SIG-M5 (cell line): ENCODE results near the gene PEA15.

Source experiments
- DNase-seq: peaks from one replicate; lab custom pipeline; 2025; lab: John Stamatoyannopoulos, UW

The PEA15 gene, protein sequence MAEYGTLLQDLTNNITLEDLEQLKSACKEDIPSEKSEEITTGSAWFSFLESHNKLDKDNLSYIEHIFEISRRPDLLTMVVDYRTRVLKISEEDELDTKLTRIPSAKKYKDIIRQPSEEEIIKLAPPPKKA

DNA sequence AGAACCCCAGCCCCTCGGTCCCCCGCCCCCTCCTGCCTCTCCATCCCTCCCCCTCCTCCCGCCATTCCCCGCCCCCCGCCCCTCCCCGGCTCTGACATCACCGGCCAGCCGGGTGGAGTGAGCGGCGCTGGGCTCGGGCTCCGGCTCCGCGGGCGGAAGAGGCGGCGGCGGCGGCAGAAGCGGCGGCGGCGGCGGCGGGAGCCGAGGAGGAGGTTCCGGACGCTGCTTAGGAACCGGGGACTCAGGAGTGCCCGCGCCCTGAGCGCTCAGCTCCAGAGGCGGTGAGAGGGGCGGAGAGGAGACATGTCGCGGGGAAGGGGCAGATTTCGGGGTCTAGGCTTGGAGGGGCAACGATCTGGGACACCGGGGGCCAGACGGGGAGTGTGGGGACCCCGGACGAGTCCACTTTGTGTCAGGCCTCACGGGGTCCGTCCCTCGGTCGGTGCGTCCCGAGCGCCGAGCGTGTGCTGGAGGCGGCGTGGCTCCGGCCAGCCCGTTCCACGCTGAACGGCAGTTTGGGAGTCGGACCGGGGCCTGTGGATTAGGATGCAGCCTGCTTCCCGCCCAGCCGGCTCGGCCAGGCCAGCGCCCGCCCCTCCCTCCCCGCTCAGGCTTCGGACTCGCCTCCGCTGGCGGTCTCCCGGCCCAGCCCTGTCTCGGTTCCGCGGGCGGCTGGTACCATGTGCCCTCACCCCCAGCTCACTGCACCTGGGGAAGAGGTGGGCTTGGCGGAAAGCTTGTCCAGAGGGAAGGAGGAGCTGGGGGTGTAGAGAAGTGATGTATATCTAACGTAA is at the start of gene PEA15:
Gene PEA15 (plus strand): TSS at position 143 of the 794 bp plus-strand sequence. CDS start 6,161 bp downstream, outside the sequence.
- DNase-seq: no peak

DNA sequence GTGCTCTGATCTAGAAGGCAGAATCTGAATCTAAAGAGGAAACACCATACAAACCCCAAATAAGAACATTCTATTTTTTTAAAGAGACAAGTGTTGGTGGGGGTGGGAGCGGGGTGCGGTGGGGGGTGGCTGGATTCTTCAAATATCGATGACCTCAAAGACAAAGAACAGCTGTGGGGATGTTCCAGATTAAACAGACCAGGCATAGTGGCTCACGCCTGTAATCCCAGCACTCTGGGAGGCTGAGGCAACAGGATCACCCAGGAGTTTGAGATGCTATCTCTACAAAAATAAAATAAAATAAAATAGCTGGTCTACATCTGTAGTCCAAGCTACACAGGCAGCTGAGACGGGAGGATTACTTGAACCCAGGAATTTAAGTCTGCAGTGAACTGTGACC is 48.8 kb upstream of the PEA15 start:
- no peak for DNase-seq

DNA sequence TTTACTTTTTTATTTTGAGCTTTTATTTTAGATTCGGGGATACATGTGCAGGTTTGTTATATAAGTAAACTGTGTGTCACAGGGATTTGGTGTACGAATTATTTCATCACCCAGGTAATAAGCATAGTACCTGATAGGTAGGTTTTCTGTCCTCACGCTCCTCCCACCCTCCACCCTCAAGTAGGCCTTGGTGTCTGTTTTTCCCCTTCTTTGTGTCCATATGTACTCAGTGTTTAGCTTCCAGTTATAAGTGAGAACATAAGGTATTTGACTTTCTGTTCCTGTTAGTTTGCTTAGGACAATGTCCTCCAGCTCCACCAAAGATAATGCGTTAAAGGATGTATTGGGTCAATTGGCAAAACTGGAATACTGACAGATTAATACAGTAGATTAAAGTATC is 48.0 kb upstream of the PEA15 start:
- DNase-seq: no peak

DNA sequence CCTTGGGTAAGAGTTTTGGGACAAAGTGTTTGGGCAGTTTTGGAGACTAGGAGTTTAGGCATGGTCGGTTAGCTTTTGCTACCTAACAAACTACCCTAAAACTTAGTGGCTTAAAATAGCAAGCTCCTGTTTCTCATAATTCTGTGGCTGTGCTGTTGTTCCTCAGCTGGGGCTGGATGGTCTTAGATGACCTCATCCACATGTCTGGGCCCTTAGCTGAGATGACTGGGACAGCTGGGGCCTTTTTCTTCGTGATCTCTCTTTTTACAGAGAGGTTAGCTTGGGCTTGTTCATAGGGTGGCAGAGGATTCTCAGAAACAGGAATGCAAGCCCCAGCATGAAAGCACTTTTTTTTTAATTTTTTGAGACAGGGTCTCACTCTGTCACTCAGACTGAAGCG is 47.2 kb upstream of the PEA15 start:
- DNase-seq: no peak

DNA sequence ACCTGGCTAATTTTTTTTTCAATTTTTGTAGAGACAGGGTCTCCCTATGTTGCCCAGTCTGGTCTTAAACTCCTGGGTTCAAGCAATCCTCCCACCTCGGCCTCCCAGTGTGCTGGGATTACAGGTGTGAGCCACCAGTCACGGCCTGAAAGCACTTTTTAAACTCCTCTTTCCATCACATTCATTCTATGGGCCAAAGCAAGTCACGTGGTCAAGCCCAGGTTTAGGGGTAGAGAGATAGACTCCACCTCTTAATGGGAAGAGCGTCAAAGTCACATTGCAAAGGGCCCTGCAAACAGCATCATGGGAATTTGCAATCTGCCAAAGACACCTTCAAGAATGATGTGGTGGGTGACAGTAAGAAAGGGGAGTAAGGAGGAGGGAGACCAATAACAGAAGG is 46.6 kb upstream of the PEA15 start:
- no peak for DNase-seq

DNA sequence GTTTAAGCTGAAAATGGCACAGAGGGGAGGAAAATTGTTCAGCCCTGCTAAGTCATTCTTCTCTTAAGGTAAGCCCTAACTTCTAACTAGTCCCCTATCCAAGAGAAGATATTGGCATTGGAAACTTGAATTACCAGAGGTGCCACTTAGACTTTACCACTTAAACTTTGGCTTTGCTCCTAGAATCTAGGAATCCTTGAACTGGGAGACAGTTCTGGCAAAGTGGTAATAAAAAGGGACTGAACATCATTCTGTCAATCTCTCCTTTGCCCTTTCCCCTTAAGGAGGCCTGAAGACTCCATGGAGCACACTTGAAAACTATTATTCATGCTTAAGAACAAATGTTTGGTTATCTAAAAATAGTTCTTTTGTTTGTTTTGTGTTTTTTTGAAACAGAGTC is 45.3 kb upstream of the PEA15 start:
- no peak for DNase-seq

DNA sequence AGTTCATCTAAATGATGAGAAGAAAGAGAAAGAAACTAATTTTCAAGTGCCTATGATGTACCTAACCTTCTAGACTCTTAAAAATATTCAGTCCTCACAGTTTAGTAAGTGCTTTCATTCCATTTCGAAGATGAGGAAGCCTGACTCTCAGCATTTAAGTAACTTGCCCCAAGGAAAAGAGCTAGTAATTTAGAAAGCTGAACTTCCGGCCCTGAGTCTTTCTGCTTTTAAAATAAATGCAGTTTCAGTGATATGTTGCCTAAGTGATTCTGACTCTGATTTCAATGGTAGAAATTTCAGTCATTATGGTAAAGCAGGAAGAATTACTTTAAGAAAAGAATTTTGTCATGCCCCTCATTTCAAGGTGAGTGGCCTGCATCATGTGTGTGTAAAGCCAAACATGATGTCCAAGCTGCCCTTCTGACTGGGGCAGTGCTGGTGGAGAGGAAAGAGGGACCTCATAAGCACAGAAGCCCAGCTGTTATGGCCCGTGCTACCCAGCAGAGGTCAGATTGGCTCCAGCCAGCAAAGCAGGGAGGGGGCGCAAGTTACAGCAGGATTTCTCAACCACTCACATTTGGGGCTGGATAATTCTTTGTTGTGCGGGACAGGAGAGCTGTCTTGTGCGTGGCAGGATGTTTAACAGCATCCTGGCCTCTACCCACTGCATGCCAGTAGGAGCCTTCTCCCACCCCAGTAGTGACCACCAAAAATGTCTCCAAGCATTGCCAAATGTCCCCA is 43.0 kb upstream of the PEA15 start:
- no peak for DNase-seq

DNA sequence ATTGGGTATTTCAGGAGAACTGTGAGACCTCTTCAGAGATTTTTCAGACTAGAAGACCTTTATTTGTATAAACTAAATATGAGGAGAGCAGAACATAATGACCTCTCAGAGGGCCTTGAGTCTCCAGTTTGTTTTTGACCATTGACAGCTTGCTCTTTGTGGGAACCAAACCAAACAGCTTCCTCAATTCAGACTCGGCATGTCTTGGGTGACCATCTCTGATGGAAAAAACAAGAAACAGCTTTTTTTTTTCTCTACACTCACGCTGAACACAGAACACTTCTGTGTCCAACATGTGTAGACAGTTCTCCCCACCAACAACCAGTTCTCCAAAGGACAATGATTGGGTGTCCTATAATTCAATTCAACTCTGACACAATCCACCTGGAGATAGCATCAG is 42.3 kb upstream of the PEA15 start:
- DNase-seq: no peak

DNA sequence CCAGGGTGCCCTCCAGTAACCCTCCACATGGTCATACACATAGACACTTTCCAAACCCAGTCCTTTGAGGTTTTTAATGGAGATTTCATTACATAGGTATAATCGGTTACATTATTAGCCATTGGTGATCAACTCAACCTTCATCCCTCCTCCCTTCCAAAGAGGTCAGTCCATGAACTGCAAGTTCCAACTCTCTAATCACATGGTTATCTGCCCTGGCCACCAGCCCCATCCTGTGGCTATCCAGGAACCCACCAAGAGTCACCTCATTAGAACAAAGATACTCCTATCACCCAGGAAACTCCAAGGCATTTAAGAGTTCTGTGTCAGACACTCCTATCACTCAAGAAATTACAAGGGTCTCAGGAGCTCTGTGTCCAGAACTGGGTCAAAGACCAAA is 41.6 kb upstream of the PEA15 start:
- no peak for DNase-seq

DNA sequence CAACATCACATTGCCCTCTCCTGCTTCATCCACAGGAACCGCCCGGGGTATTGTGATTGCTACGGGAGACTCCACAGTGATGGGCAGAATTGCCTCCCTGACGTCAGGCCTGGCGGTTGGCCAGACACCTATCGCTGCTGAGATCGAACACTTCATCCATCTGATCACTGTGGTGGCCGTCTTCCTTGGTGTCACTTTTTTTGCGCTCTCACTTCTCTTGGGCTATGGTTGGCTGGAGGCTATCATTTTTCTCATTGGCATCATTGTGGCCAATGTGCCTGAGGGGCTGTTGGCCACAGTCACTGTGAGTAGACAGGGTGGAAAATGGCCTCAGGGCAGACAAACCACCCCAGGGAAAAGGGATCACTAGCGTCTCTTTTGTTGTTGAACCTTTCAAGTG is 41.1 kb upstream of the PEA15 start:
- no peak for DNase-seq

DNA sequence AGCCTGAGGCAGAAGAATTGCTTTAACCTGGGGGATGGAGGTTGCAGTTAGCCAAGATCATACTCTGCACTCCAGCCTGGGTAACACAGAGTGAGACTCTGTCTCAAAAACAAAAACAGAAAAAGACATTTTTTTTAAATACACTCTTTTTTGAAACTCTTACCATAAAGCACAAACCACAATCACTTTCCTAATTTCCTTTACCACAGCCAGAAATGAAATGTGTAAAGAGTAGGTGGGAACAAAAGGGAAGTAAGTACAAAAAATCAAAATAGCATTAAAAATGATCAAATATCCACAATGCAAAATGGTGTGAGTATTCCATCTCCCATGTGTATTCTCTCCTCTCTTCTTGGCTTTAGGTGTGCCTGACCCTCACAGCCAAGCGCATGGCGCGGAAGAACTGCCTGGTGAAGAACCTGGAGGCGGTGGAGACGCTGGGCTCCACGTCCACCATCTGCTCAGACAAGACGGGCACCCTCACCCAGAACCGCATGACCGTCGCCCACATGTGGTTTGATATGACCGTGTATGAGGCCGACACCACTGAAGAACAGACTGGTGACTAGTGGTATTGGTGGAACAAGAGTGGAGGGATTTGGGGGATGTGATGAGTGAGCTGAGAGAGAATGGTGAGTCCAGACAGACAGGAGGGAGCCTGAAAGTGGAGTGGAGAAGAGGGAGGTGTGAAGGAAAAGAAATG is 38.9 kb upstream of the PEA15 start:
- no peak for DNase-seq

DNA sequence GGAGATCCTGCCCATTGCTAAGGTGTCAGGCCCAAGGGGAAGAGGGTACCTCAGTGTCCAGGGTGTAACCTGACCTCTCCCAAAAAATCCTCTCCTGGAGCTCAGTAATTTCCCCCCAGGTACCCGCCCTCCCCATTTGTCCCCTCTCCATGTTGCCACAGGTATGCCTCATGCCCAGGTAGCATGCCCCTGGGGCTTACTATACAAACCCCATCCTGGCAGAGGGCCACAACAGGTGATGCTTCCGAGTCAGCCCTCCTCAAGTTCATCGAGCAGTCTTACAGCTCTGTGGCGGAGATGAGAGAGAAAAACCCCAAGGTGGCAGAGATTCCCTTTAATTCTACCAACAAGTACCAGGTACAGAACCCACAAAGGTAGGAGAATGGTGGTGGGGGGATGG is 38.1 kb upstream of the PEA15 start:
- DNase-seq: no peak

DNA sequence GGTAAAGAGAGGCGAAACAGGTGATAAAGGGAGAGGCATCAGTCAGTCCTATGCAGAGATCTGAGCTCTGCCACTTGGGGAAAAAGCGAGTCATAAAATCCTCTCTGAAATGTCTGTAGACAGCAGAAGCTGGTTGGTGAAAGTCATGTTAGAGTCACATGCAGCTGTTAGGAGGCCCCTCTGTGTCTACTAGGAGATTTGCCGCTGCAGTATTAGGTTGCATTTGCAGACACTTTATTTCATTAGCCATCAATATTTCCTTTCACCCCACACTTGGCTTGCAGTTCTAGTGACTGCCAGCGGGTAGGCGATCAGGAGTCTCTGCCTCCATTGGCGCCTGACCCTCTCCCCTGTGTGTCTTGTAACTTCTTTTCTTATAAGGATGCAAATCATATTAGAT is 37.6 kb upstream of the PEA15 start:
- no peak for DNase-seq

DNA sequence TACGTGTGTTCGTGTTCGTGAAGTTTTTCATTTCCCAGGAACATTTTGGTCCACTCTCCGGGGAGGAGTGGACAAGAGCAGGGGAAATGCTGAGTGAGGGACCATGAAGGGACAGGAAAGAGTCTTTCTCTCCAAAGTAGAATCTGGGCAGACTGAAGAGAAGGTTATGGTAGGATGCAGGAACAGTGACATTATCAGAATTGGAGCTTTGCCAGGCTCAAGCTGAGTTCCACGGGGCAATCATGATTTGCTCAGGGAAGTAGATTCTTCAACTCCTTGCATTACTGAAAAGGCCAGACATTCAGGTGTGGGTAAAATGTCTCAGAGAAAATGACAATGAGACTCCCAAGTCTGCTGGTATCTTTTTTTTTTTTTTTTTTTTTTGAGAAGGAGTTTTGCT is 37.2 kb upstream of the PEA15 start:
- no peak for DNase-seq

DNA sequence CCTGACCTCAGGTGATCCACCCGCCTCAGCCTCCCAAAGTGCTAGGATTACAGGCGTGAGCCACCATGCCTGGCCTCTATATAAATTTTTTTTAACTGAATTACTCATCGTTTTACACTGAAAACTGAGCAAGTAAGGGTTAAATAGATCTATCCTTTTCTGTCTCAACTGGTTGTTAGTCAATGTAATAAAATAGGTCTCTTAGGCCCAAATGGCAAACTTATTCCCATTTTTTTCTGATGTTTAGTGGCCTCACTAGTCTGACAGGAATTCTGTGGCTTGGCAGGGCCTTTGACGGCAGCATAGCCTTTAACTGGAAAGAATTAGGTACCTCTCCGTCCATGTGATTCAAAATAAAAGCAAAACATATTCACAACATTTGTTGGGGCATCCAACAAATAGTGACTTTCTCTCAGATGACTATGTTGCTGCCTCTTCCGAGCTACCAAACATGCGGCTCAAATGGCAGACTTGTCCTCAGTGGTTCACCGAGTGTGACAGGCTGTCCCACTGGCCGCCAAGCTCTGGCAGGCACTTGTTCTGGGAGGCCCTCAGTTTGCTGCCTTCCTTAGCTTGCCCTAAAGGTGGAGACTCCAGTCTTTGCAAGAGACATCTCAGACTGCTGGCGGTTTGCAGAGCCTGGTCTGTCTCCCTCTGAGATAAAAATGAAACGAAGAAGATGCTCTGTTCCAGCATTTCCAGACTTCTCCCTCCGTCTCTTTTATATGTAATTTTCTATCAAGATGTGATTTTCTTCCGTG is 36.4 kb upstream of the PEA15 start:
- no peak for DNase-seq

DNA sequence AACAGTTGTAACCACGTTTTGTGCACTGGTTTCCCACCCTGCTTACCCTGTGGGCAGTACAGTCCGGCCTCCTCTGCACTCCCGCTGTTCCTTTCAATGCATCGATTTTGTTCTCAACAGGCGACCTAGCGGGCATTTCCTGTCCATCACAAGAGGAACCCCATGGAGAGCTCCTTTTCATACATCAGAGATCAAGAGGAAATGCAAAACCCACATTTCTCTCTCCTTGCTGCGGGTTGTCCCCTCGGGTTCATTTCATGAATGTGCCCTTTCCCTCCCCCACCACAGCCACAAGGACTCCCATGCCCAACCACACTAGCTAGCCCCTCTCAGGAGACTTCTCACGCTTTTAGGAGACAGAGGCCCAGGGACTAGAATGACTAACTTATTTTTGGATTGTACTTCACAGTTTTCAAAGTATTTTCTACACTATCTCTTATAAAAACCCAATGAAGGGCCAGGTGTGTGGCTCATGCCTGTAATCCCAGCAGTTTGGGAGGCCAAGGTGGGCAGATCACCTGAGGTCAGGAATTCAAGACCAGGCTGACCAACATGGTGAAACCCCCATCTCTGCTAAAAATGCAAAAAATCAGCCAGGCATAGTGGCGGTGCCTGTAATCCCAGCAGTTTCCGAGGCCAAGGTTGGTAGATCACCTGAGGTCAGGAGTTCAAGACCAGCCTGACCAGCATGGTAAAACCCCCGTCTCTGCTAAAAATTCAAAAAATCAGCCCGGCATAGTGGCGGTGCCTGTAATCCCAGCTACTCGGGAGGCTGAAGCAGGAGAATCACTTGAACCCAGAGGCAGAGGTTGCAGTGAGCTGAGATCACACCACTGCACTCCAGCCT is 35.4 kb upstream of the PEA15 start:
- no peak for DNase-seq

DNA sequence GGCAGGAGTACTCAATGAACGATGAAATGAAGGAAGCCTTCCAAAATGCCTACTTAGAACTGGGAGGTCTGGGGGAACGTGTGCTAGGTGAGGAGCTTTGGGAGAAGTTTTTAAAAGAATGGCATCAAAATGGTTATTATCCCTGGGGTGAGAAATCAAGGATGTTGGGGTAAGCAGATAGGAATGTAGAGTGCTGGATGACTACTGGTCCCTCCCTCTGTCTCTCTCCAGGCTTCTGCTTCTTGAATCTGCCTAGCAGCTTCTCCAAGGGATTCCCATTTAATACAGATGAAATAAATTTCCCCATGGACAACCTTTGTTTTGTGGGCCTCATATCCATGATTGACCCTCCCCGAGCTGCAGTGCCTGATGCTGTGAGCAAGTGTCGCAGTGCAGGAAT is 33.8 kb upstream of the PEA15 start:
- no peak for DNase-seq

DNA sequence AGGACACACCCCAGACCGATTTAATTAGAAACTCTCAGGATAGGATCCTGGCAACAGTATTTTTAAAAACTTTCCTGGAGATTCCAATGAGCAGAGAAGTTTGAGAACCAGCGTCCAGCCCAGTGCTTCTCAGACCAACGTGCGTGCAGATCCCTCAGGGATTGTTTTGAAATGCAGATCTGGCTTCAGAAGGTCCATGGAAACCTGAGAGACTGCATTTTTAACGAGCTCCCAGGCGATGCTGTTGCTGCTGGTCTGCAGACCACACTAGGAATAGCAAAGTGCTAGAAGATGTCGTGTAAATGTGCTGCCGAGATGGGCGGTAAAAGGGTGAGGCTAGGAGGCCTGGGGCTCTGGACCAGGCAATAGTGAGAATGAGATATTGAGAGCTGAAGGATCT is 33.2 kb upstream of the PEA15 start:
- DNase-seq: no peak

DNA sequence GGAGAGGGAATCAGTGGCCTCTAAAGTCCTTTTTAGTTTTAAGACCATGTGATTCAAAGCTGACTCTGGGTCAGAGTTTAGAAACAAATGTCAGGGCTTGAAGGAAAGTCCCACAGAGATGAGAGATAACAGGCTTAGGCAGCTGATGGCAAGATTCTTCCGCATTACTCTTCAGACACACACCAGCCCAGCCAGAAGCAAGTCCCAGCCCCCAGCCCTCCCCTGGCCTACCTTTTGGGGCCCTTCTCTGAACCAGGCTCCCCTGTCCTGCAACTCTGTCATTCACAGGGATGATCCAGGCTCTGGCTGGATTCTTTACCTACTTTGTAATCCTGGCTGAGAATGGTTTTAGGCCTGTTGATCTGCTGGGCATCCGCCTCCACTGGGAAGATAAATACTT is 28.0 kb upstream of the PEA15 start:
- no peak for DNase-seq

DNA sequence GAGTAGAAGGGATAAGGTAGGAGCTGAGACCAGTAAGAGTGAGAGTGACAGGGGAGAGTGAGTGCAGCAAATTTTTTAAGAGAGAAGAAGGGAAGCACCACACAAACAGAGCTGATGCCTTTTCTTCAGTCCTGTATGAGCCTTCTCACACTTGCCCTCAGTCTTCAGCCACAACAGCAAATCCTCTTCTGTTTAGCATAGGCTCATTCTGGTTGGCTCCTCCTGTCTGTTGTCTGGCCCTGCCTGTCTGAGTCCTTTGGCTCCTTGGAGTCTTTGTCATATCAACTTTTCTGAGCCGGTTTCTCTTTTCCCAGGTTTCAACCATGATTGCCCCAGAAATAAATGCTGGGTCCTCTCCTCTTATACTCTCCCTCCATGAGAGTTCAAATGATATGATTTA is 27.5 kb upstream of the PEA15 start:
- DNase-seq: no peak

DNA sequence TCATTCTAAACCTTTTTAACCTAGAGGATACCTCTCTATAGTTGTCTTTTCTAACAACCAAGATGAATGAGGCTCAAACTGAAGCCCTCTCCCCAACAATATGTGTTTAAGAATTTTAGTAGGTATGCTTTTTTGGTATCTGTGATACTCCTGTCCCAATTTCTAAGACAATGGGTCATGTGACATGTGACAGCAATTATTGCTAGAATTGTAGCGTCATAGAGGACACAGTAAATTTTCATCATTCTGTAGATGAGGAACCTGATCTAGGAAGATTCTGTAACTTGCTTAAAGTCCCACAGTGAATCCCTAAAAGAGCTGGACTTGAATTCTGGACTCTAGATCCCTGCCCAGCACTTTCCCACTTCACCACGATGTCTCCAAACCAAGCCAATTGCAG is 26.5 kb upstream of the PEA15 start:
- no peak for DNase-seq
